Measurements from ENCODE around the gene WDR73. TPM values are rescaled to one million over a fixed set of nuclear protein-coding genes. Genes with fewer than 3 reads are reported as not detected.

WDR73 gene
- polyA plus RNA-seq, 1 experiment = 18.7 TPM

Other genes with a start within 250 kb of the WDR73 start
- 16.2 and 17.0 TPM in 2 replicates for gene ZSCAN2, start 53.3 kb downstream of the WDR73 start, polyA plus RNA-seq (2011; rRNA removed)
- 3.3 and 3.8 TPM in 2 replicates for gene NMB, start 3.9 kb upstream of the WDR73 start, polyA plus RNA-seq (2011; rRNA removed)
- gene SEC11A, start 61.9 kb upstream of the WDR73 start, polyA plus RNA-seq (2011; rRNA removed) = 218 and 324 TPM in 2 replicates
- 6.2 and 6.9 TPM in 2 replicates for gene ZNF592, start 94.3 kb upstream of the WDR73 start, polyA plus RNA-seq (2011; rRNA removed)
- gene ALPK3, start 163.1 kb upstream of the WDR73 start, polyA plus RNA-seq (2011; rRNA removed) = 0.04 and 0.09 TPM in 2 replicates
- not detected in 2 replicates for gene SLC28A1, start 230.4 kb upstream of the WDR73 start, polyA plus RNA-seq (2011; rRNA removed)

Data from AG04450 (cell line).